ENCODE data around the gene CHCHD10. TPM values are rescaled to one million over a fixed set of nuclear protein-coding genes. Genes with fewer than 3 reads are reported as not detected.

CHCHD10 gene
- total and polyA plus RNA-seq, 2 experiments from 2014 or later, result 1.6 to 22.3 TPM

GRCh38 chr22:23801886-23802377 is 34.2 kb upstream of the CHCHD10 start:
- no peaks in the 10 kb centered on the region for H3F3A ChIP-seq (ENCODE audit: insufficient read depth)
- no peaks in the 10 kb centered on the region for H3K4me1 ChIP-seq (ENCODE audit: insufficient read depth)
- no peak overlapping the region for H3K9ac ChIP-seq
- H2AFZ ChIP-seq, result no peak overlapping the region
- peaks cover 18% of the 10 kb centered on the region; the same call in 1 of the 2 replicates for H3K36me3 ChIP-seq (ENCODE audit: low read depth)
- no peak overlapping the region for H3K4me2 ChIP-seq (ENCODE audit: unreplicated experiment)
- H4K20me1 ChIP-seq (ENCODE audit: insufficient read depth), result no peaks in the 10 kb centered on the region
- no peak for DNase-seq
- H3K9me2 ChIP-seq (ENCODE audit: insufficient read depth), result no peaks in the 10 kb centered on the region
- H3K79me2 ChIP-seq (ENCODE audit: insufficient read depth), result no peaks in the 10 kb centered on the region
- in situ Hi-C loops (cut with MboI), result no loop called here
- H3K27me3 ChIP-seq (replicated peaks; ENCODE audit: insufficient read depth), result no peaks in the 10 kb centered on the region
- 91% methylated on average over 8 of the region's 8 CpGs for WGBS, 2 experiments (ENCODE audit: low coverage in 1 of 2, low lambda C conversion rate in 2 of 2, missing lambda C conversion rate in 2 of 2)
- no peak overlapping the region for H3K27ac ChIP-seq
- H3K9me3 ChIP-seq (ENCODE audit: low read depth), result no peaks in the 10 kb centered on the region
- TF ChIP-seq EZH2phosphoT487 (IDR thresholded peaks at IDR 0.05; ENCODE audit: insufficient read depth, low read depth) (no peak), EZH2 (IDR thresholded peaks at IDR 0.05; ENCODE audit: insufficient read depth, poor library complexity, severe bottlenecking) (no peak)
- no peak overlapping the region for H3K4me3 ChIP-seq

- Histone ChIP-seq H4K20me1 (ENCODE audit: insufficient read depth) (no peaks in the 10 kb centered on the region), H2AFZ (no peak overlapping the region), H3K27me3 (replicated peaks; ENCODE audit: insufficient read depth) (no peaks in the 10 kb centered on the region), H3K9me2 (ENCODE audit: insufficient read depth) (no peaks in the 10 kb centered on the region), H3K9ac (no peak overlapping the region), H3K4me2 (ENCODE audit: unreplicated experiment) (no peak overlapping the region), H3K9me3 (ENCODE audit: low read depth) (no peaks in the 10 kb centered on the region), H3K79me2 (ENCODE audit: insufficient read depth) (no peaks in the 10 kb centered on the region), H3K36me3 (ENCODE audit: low read depth) (peaks cover 18% of the 10 kb centered on the region; the same call in 1 of the 2 replicates), H3K4me1 (ENCODE audit: insufficient read depth) (no peaks in the 10 kb centered on the region), H3F3A (ENCODE audit: insufficient read depth) (no peaks in the 10 kb centered on the region), H3K27ac (no peak overlapping the region), H3K4me3 (no peak overlapping the region)
- in situ Hi-C loops (cut with MboI), result no loop called here
- no peak for DNase-seq
- 88 to 91% methylated on average over 11 of the region's 11 CpGs for WGBS, 2 experiments (ENCODE audit: low coverage in 1 of 2, low lambda C conversion rate in 2 of 2, missing lambda C conversion rate in 2 of 2)
- TF ChIP-seq EZH2 (IDR thresholded peaks at IDR 0.05; ENCODE audit: insufficient read depth, poor library complexity, severe bottlenecking) (no peak), EZH2phosphoT487 (IDR thresholded peaks at IDR 0.05; ENCODE audit: insufficient read depth, low read depth) (no peak)
Measured at GRCh38 chr22:23801238-23801821, 33.6 kb upstream of the CHCHD10 start.

- Histone ChIP-seq H3K4me1 (ENCODE audit: insufficient read depth) (no peaks in the 10 kb centered on the region), H3K4me2 (ENCODE audit: unreplicated experiment) (no peak overlapping the region), H3K9ac (no peak overlapping the region), H2AFZ (no peak overlapping the region), H3K27ac (no peak overlapping the region), H3K9me2 (ENCODE audit: insufficient read depth) (no peaks in the 10 kb centered on the region), H3K79me2 (ENCODE audit: insufficient read depth) (no peaks in the 10 kb centered on the region), H3K36me3 (ENCODE audit: low read depth) (peaks cover 17% of the 10 kb centered on the region; the same call in 1 of the 2 replicates), H3F3A (ENCODE audit: insufficient read depth) (no peaks in the 10 kb centered on the region), H4K20me1 (ENCODE audit: insufficient read depth) (no peaks in the 10 kb centered on the region), H3K27me3 (replicated peaks; ENCODE audit: insufficient read depth) (no peaks in the 10 kb centered on the region), H3K4me3 (no peak overlapping the region), H3K9me3 (ENCODE audit: low read depth) (no peaks in the 10 kb centered on the region)
- WGBS, 2 experiments (ENCODE audit: low coverage in 1 of 2, low lambda C conversion rate in 2 of 2, missing lambda C conversion rate in 2 of 2), result 97% methylated on average over 18 of the region's 18 CpGs
- TF ChIP-seq EZH2 (IDR thresholded peaks at IDR 0.05; ENCODE audit: insufficient read depth, poor library complexity, severe bottlenecking), result no peak
- no peak for TF ChIP-seq EZH2phosphoT487 (IDR thresholded peaks at IDR 0.05; ENCODE audit: insufficient read depth, low read depth)
- DNase-seq, result no peak
- in situ Hi-C loops (cut with MboI), result no loop called here
Measured at GRCh38 chr22:23800297-23801237, 32.8 kb upstream of the CHCHD10 start.

- no peak for DNase-seq
- peaks cover 27% of the 10 kb centered on the region for H3K79me2 ChIP-seq (ENCODE audit: insufficient read depth)
- no peak overlapping the region for H3K27ac ChIP-seq
- no peak overlapping the region for H2AFZ ChIP-seq
- no peaks in the 10 kb centered on the region for H3K27me3 ChIP-seq (replicated peaks; ENCODE audit: insufficient read depth)
- H3K9ac ChIP-seq, result no peak overlapping the region
- in situ Hi-C loops (cut with MboI), result no loop called here
- H3K36me3 ChIP-seq (ENCODE audit: low read depth), result peaks cover 23% of the 10 kb centered on the region
- no peaks in the 10 kb centered on the region for H3K9me3 ChIP-seq (ENCODE audit: low read depth)
- 0 out of 2 replicates have a peak, but pooled peaks cover 2% of the 10 kb centered on the region for H3F3A ChIP-seq (ENCODE audit: insufficient read depth)
- TF ChIP-seq EZH2phosphoT487 (IDR thresholded peaks at IDR 0.05; ENCODE audit: insufficient read depth, low read depth), result no peak
- TF ChIP-seq EZH2 (IDR thresholded peaks at IDR 0.05; ENCODE audit: insufficient read depth, poor library complexity, severe bottlenecking), result no peak
- peaks cover 9% of the 10 kb centered on the region; the same call in 1 of the 2 replicates for H4K20me1 ChIP-seq (ENCODE audit: insufficient read depth)
- 52 to 54% methylated on average over 5 of the region's 5 CpGs for WGBS, 2 experiments (ENCODE audit: low coverage in 1 of 2, low lambda C conversion rate in 2 of 2, missing lambda C conversion rate in 2 of 2)
- H3K4me3 ChIP-seq, result no peak overlapping the region
- no peaks in the 10 kb centered on the region for H3K9me2 ChIP-seq (ENCODE audit: insufficient read depth)
- H3K4me1 ChIP-seq (ENCODE audit: insufficient read depth), result peaks cover 4% of the 10 kb centered on the region
- H3K4me2 ChIP-seq (ENCODE audit: unreplicated experiment), result no peak overlapping the region
Measured at GRCh38 chr22:23796461-23796860, 28.7 kb upstream of the CHCHD10 start.

All from GM23248 (cell line).